Glomerular endothelial cell (primary cell): ENCODE data around the gene SLC17A9. TPM values are rescaled to one million over a fixed set of nuclear protein-coding genes. Genes with fewer than 3 reads are reported as not detected.

Source experiments
- DNase-seq: peaks from one replicate; pipeline ENCODE4 v3.0.0-alpha.2; 2011; ENCODE audit warnings: low read depth, low spot score; ENCODE audit errors: extremely low read depth
- total RNA-seq: library from RNA; depleted of rRNA; stranded (reverse); fragments of >200 nt; gene quantifications from 2 replicates; pipeline ENCODE4 v1.2.3, GENCODE V29; 2015

Gene SLC17A9
- total RNA-seq, 1 donor from 2014 or later, result 22.9 TPM

DNA sequence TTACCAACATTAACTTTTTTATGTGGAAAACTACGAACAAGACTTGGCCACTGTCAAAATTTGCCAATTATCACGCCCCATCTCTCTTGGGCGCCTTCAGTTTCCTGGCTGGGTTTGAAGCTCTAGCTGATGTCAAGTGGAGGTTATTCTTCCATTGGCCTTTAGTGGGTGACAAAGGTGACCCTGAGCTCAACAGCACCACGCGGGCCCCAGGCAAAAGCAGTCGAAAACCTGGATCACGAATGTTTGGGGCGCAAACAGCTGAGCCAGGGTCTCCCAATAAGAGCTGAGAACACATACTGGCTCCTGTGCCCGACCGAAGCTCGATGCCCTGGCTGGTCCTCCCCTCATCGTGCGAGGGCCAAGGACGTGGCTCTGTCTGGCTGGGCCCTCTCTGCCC is 26.8 kb downstream of the SLC17A9 start:
- DNase-seq, result no peak

DNA sequence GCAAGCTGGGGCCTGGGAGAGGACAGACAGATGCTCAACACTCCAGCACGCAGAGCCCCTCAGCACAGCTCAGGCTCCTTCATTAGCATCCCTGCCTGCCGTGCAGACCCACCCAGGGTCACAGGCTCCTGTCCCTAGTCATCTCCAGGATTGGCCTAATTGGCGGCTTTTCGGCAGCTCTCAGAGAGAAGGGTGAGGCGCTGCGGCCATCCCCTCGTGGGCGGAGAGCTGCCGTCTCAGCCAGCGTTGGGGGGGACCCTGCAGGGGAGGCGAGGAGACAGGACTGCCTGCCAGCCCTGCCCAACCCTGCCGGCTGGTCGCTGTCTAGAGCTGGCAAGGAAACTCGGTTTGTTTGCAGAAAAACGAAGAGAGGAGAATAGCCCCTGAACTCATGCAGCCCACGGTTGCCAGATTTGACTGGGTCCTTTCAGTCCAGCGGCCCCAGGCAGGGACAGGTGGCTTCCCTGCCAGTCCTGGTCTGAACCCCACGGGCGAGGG is 27.4 kb downstream of the SLC17A9 start:
- no peak for DNase-seq

DNA sequence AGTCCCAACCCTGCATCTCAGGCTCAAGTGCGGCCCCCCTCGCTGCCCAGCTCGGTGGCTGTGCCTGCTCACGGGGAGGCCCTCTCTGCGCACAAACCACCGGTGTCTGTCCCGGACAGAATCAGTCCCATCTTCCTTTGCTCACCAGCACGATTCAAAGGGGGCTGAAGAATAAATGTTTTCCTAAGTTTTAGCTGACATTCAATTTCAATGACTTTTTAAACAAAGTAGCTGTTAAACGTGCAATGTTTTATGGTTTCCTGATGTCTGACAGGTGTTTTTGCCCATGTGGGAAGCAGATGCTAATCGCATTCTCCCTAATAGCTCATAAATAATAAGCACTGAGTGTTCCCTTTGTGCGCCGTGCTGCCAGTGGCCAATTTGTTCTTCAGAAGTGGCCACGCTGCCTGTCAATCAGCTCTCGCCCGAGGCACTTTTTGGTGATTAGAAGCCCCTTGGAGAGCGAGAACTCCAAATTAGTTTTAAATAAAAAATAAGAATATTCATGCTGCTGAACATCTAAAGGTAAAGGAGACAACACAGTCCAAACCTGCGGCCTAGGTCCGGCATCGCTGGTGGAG is 28.0 kb downstream of the SLC17A9 start:
- no peak for DNase-seq

DNA sequence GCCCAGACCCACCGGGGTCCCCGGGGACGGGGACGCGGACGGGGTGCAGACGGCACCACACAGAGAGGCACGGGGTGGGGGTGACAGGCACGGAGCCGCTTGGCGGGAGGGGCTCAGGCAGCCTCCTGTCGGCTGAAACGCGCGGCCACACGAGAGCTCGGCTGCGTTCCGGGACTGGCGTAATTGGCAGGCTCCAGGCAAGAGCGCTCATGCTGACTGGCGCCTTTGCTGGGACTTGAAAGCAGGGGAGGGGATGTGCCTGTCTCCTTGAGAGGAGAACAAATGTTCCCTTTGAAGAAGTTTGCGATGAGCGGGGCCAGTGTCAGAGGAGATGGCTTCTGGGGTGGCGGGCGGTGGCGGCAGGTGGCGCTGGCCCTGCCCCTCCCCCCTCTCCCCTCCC is 28.5 kb downstream of the SLC17A9 start:
- DNase-seq, result no peak

DNA sequence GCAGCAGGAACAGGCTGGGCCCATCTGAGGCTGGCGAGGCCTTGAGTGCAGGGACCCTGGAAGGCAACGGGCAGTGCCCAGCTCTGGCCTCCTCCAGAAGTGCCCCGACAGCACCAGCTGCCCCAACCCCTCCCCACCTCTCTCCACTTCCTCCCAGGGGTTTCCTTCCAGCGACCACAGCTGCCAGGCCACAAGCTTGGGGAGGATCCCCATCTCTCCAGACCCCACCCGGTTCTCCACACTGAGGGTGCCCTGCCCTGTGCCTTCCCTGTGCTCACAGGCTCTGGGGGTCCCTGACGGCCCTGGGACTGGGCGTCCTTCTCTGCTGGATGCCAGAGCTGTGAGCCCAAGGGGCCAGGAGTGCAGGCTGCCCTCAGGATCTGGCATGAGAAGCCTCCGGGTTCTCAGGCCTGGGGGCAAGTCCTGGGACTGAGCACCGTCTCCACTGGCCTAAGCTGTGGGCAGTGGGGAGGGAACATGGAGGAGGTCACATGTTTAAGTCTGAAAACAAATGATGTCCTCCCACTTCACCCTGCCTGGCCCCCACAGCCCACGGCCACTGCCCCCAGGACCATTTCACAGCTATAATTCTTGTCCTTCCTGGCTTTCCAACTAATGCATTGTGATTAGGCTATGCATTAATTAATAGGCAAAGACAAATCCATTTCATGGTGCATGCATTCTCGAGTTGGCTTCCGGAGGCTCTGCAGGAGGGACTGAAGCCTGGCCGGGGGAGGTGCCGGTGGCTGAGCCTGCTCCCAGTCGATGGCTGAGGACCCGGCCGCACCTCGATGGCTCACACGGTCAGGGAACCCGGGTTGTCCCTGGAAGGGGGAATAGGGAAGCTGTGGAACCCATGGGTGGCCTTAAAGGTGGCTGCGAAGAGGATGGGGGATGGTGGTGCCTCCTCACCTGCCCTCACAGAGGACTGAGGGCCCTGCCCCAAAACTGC is 29.9 kb downstream of the SLC17A9 start:
- DNase-seq, result no peak

DNA sequence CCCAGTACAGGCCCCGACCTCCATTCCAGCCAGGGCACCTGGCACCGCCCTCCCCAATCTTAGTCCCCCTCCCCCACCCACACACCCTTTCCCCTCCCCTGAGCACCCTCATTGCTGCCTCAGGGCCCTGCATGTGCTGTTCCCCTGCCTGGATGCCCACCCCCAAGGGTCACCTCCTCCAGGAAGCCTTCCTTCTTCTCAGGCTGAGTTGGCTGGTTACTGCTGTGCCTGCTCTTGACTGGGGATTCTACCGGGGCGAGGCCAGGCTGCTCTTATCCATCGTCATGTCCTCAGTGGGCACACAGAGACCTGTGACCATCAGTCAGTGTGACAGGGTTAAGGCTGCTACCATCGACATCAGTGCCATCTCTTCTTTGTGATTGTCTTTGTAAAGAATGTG is 30.7 kb downstream of the SLC17A9 start:
- DNase-seq, result no peak

DNA sequence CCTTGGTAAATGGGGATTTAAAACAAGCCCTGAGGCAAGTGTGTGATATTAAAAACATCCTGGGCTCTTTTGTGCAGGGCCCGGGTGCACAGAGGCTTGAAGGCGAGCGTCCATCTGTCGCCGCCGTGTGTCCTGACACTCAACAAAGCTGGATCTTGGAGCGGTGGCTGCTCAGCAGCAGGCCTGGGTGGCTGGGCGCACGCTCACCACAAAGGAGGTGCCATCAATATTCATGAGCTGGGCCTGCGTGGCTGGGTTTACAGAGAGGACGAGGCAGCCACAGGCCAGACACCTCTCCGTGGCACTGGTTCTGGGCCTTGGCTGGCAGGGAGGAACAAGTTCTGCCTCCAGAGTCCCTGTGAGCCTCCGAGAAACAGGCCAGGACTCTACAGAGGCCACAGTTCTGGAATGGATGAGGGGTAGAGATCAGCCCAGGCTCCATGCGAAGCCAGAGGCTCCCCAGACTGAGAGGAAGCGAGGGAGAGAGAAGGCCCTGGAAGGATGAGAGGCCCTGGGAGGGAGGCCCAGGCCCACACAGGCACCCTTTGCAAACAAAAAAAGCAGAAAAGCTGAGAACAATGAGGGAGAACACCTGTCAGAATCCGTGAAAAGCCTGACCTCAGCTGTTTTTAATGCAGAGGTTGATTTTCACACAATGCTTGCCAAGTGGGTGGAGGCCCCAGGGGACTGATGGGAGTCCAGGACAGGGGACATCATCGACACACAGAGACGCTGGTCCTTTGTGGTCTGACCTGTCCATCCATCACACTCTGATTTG is 32.3 kb downstream of the SLC17A9 start:
- no peak for DNase-seq

DNA sequence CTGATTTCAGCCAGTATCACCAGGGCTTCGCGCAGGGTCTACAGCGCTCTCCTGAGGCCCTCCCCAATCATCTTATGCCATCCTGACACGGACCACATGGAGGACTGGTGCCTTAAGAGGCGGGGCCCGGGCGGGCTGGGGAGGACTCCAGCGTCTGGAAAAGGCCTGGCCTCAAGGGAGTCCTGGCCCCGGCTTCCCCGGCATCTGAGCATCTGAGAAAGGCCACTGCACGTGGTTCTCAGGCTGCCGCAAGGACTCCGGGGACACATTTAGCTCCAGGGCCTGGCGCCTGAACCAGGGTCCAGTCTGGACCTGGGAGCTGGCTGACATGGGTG is 32.9 kb downstream of the SLC17A9 start:
- no peak for DNase-seq

DNA sequence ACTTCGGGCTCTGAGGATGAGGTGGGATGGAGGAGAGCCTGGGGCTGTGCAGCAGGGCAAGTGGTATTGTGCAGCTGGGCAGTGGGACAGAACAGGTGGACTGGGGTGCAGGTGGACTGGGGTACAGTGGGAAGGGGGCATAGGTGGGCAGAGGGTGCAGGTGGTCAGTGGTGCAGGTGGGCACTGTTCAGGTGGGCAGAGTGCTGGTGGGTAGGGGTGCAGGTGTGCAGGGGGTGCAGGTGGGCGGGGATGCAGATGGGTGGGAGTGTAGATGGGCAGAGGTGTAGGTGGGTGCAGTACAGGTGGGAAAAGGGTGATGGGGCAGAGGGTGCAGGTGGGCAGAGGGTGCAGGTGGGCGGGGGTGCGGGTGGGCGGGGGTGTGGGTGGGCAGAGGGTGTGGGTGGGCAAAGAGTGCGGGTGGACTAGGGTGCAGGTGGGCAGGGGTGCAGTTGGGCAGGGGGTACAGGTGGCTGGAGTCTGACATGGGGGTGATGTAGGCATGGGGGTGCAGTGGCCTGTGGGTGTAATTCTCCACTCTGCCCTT is 33.8 kb downstream of the SLC17A9 start:
- no peak for DNase-seq

DNA sequence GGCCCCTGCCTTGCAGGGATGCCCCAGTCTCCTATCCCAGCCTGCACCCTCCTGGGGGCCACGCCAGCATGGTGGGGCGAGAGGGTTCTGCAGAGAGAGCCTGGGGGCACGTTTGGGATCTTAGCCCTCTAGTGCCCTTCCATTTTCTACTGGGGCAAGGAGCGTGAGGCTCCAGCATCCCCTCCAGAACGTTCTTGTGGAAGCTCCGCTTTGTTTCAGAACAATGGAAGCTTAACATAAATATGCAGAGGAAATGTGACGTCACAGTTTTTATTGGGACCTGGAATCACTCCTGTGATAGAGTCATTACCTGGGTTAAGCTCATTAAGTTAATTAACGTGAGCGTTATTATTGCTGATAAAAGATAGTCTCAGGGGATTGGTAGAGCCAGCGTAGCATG is 34.6 kb downstream of the SLC17A9 start:
- no peak for DNase-seq

DNA sequence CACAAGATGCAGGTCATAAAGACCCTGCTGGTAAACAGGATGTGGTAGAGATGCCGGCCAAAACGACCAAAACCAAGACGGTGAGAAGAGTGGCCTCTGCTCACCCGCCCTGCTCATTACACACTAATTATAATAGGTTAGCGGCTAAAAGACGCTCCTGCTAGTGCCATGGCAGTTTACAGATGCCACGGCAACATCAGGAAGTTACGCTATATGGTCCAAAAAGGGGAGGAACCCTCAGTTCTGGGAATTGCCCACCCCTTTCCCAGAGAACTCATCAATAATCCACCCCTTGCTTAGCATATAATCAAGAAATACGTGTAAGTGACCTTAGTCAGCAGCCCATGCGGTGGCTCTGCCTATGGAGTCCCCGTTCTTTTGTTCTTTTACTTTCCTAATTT is 36.7 kb downstream of the SLC17A9 start:
- no peak for DNase-seq

DNA sequence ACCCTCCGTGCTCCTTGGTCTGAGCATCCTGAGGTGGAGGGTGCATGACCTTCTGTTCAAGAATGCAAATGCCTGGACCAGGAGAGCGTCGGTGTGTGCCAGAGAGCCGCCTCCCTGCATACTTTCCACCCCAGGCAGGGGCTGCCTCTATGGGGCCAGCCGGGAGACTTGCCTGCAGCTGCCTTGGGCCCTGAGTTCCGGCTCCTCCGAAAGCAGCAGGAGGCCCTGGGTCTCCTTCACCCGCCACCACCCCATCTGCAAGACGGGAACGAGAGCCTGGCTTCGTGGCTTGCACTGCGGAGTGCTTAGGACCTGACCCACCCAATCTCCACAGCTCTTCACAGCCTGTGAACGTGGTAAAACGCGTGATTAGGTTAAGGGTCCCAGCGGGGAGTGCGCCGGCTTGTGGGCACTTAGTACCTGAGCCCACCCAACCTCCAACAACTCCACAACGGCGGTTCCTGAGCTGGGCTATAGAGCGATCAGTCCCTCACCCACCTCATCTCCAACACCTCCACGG is 37.9 kb downstream of the SLC17A9 start:
- DNase-seq, result no peak

DNA sequence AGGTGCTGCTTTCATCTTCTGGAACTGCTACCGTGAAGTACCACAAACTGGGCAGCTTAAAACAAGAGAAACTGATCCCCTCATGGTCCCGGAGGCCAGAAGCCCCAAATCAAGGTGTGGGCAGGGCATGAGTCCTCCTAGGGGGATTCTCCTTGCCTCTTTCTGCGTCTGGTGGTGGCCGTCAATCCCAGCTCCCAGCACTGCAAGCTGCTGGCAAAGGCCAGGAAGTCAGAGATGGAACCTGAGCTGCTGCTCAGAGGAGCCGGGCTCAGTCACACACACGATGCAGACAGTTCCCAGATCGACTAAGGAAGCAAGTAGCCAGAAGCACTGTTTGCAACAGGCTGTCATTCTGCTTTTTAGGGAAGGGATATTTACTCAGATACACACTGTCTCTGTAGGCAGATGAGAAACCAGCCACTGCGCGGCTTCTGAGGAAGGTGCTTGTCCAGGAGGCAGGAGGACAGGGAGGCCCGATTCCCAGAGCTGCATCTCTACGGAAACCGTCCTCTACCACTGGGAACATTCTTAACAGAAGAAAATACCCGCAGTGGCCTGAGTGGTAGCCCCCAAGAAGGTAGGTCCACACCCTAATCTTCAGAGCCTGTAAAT is 38.8 kb downstream of the SLC17A9 start:
- no peak for DNase-seq

DNA sequence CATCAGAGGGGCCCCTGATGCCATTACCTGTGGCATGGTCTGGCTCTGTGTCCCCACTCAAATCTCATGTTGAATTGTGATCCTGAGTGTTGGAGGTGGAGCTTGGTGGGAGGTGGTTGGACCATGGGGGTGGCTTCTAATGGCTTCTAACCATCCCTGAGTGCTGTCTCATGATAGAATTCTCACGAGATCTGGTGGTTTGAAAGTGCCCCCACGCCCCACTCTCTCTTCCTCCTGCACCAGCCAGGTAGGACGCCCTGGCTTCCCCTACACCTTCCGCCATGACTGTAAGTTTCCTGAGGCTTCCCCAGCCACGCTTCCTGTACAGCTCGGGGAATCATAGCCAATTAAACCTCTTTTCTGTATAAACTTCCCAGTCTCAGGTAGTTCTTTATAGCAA is 39.4 kb downstream of the SLC17A9 start:
- no peak for DNase-seq

DNA sequence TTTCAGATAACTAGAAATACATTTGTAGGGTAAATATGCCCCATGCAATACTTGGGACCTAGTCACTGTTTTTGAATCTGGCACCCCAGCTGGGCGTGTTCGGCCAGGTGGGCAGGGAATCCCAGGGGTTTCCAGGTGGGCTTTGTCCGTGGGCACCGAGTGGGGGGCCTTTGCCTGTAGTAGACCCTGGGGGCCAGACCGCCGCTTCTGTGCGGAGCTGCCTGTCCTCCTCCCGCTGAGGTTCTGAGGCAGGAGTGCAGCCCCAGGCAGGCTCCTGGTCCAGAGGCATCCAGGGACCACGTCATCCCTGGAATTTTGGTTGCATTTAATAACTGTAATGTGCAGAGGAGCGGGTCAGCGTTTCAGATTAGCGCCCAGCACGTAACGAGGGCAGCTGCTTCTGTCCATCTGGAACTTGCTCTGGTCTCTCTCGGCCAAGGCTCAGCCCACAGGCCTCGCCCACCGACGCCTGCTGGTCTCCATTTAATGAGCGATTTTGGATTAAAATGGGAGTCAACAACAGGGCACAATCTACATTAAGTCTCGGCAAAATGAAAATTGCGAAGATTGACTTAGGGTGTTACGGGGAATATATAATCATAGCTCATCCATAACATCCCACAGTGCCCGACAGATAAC is 41.5 kb downstream of the SLC17A9 start:
- DNase-seq, result no peak

DNA sequence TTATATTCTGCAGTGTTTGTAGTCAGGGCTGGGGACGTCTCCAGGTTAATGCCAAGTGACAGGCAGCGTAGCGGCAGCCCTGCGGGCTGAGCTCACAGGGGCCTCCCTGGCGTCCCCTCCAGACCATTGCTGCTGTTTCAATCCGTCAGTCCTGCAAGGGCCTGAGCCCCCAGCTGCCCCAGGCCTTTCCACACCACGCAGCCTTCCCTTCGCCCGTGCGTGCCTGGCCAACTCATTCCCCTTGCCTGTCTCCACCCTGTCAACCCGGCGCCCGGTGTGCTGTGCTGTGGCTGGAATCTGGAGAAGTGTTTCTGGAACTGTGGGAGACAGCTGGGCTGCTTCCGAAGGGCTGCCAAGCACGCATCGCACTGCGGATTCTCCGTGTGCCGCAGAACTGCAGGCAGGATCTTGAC is 42.4 kb downstream of the SLC17A9 start:
- DNase-seq, result no peak

DNA sequence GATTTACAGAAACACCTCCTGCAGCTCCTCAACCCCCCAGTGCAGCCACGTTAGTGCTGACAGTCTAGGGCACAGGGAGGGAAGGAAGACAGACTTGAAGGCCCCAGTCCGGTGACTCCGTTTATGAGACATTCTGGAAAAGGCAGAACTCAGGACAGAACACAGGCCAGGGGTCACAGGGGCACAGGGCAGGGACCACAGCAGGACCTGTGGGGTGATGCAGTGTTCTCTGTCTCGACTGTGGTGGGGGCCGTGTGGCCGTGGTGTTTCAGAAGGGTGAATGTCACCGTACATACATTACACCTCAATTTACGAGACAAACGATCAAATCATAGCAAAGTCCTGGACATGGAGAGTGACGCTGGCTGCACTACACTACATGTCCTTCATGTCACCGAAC is 43.0 kb downstream of the SLC17A9 start:
- DNase-seq, result no peak

DNA sequence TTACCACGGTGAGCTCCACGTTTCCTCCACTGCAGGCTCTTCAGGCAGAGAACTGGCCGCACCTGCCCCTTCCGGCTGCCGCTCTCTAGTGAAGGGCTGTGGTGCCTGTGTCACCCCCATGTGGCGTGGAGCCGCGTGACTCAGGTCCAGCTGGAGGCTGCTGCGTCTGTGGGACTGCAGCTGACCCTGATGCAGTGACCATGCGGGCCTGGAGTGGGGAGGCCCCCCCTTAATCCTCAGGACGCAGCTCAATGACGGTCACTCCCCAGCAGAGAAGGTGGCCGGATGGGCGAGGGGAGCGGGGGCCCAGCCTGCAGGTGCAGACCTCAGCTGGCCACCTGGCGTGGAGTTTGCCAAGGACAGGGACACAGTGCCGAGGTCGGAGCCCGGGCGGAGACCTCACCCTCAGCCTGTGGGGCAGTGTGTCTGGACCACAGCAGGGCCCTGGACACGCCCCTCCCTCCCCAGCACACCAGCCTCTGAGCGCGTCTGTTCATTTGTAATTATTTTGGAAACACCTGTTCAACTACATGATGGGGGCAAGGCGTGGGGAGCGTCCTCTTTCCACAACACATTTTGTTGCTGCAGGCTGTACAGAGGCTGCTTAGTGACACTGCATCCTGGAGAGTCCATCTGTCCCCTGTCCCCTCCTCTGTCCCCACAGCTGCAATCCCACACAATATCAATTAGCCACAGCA is 43.5 kb downstream of the SLC17A9 start:
- no peak for DNase-seq

DNA sequence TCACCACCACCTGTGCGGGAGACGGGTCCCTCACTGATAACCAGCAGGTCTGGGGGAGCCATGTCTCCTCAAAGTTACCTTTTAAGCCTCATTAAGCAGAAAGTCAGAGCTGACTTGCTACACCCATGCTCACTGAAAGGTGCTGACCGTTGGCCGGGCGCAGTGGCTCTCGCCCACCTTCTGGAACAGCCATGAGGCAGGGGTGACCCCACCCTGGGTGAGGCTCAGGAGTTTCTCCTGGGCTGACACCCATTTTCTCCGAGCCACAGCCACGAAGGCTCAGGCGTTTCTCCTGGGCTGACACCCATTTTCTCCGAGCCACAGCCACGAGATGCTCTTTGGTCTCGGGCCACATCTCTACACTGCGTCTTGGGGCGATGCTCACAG is 44.1 kb downstream of the SLC17A9 start:
- no peak for DNase-seq
